K562 (cell line): Measurements from ENCODE around the gene SYVN1. TPM values are rescaled to one million over a fixed set of nuclear protein-coding genes. Genes with fewer than 3 reads are reported as not detected.

Source experiments
- CHD7 ChIP-seq: fragments of 200-600 bp; sonication (generic); IDR thresholded peaks from one replicate; pipeline ENCODE4 v1.6.1; 2012; ENCODE audit warnings: mild to moderate bottlenecking, low read depth, low read length, inconsistent platforms
- DNMT1 ChIP-seq: fragments of 450-650 bp; IDR thresholded peaks from 2 replicates; pipeline ENCODE4 v1.6.1; 2016; ENCODE audit warnings: antibody characterized with exemption, mild to moderate bottlenecking
- E2F3 ChIP-seq: fragments of 250-450 bp; sonication (Bioruptor Pico); IDR thresholded peaks from 2 replicates; pipeline ENCODE4 v1.4.0; 2020; ENCODE audit warnings: mild to moderate bottlenecking
- GATAD2B ChIP-seq: fragments of 450-650 bp; IDR thresholded peaks from 2 replicates; pipeline ENCODE4 v1.6.1; 2017; ENCODE audit warnings: mild to moderate bottlenecking, borderline replicate concordance
- HOMEZ ChIP-seq: fragments of 250-450 bp; sonication (Bioruptor Pico); IDR thresholded peaks from 2 replicates; pipeline ENCODE4 v1.4.0; 2020; ENCODE audit warnings: mild to moderate bottlenecking, moderate library complexity
- LEF1 ChIP-seq: fragments of 450-650 bp; IDR thresholded peaks from 2 replicates; pipeline ENCODE4 v1.6.1; 2016; ENCODE audit warnings: mild to moderate bottlenecking
- NUFIP1 ChIP-seq: fragments of 450-650 bp; IDR thresholded peaks from 2 replicates; pipeline ENCODE4 v1.6.1; 2018; ENCODE audit not compliant: partially characterized antibody
- RBM15 ChIP-seq: fragments of 200-400 bp; formaldehyde crosslinking; IDR thresholded peaks from 2 replicates; pipeline ENCODE4 v1.6.1; 2018; ENCODE audit warnings: mild to moderate bottlenecking, low read length, moderate library complexity; ENCODE audit not compliant: insufficient read depth
- SAFB ChIP-seq: fragments of 200-400 bp; formaldehyde crosslinking; IDR thresholded peaks from 2 replicates; pipeline ENCODE4 v1.6.1; 2017; ENCODE audit warnings: low read depth, low read length, borderline replicate concordance
- SMAD4 ChIP-seq: fragments of 250-450 bp; sonication (Bioruptor Pico); conservative IDR thresholded peaks from 2 replicates; pipeline ENCODE4 v1.8.0; 2021; ENCODE audit warnings: inconsistent platforms, mild to moderate bottlenecking, moderate library complexity
- TCF7 ChIP-seq: sonication (generic); IDR thresholded peaks from 2 replicates; pipeline ENCODE4 v1.6.1; 2016; ENCODE audit warnings: antibody characterized with exemption, borderline replicate concordance
- TEAD1 ChIP-seq, 2 experiments: fragments of 450-650 bp in 1 of 2; sonication (generic) in 1 of 2; formaldehyde crosslinking; IDR thresholded peaks; 2 replicates each; pipeline versions ENCODE4 v1.4.0 to v1.8.0; 2020 to 2022; ENCODE audit warnings: mild to moderate bottlenecking in 2 of 2, missing genetic modification reagents in 1 of 2
- ZNF165 ChIP-seq: fragments of 250-450 bp; sonication (Bioruptor Pico); IDR thresholded peaks from 2 replicates; pipeline ENCODE4 v1.4.0; 2020; ENCODE audit warnings: borderline replicate concordance
- ZNF282 ChIP-seq: sonication (generic); formaldehyde crosslinking; IDR thresholded peaks from 2 replicates; pipeline ENCODE4 v1.8.1; 2023; ENCODE audit warnings: missing genetic modification reagents
- ZNF668 ChIP-seq: fragments of 250-450 bp; sonication (Bioruptor Pico); IDR thresholded peaks from 2 replicates; pipeline ENCODE4 v1.8.0; 2022; ENCODE audit warnings: mild to moderate bottlenecking, inconsistent platforms
- polyA plus RNA-seq, 8 experiments: library from polyadenylated mRNA; depleted of rRNA in 4 of 8; stranded (reverse) in 5 of 8; unstranded in 3 of 8; fragments of >200 nt; fragmentation: Nextera tagmentation in 2 of 8; fragmentation: Illumina TruSeq in 1 of 8; extraction: Ambion mirVana in 2 of 8; extraction: Trizol in 1 of 8; gene quantifications; 2 replicates each; pipeline versions ENCODE4 v1.2.1 to v1.2.3, GENCODE V29; 2011 to 2014; ENCODE audit warnings: inconsistent platforms in 1 of 8, missing spikeins in 1 of 8
- total RNA-seq, 7 experiments: library from RNA; depleted of rRNA in 6 of 7; stranded (reverse); fragments of >200 nt in 6 of 7; fragmentation: Illumina TruSeq in 2 of 7; extraction: Trizol in 2 of 7; gene quantifications; 2 replicates each; pipeline versions ENCODE4 v1.2.1 to v1.2.3, GENCODE V29; 2011 to 2021; ENCODE audit warnings: low replicate concordance in 1 of 7

The SYVN1 gene
- total and polyA plus RNA-seq, 9 of the 15 experiments (the other 6 are each of a cell fraction or from before 2014, with no cell fraction given) = 0.41 to 47.4 (median 9.9) TPM

GRCh38 chr11:65180877-65181568 is 46.7 kb upstream of the SYVN1 start (continued):
- TF ChIP-seq CHD7 = no peak
- TF ChIP-seq ZNF282 (CRISPR knock-in tag) = no peak
- TF ChIP-seq LEF1 = no peak
- TF ChIP-seq RBM15 = no peak
- TF ChIP-seq SAFB = peak; percentile 36; the same call in 1 of the 2 replicates
- TF ChIP-seq ZNF668 (CRISPR knock-in tag) = no peak
- no peak for TF ChIP-seq HOMEZ (CRISPR knock-in tag)
- no peak for TF ChIP-seq GATAD2B
- TF ChIP-seq DNMT1 = no peak
- TF ChIP-seq ZNF165 (CRISPR knock-in tag) = no peak
- 0 out of 2 replicates have a peak, but pooled peaks have one; percentile 33 for TF ChIP-seq E2F3
- TF ChIP-seq TEAD1 (CRISPR knock-in tag; IDR thresholded peaks at IDR 0.05) = peak in 1 of 2 experiments; percentile 37; a peak in 1 of 4 replicates
- TF ChIP-seq SMAD4 (CRISPR knock-in tag) = peak; percentile 62
- no peak for TF ChIP-seq TCF7
- no peak for TF ChIP-seq NUFIP1
